Measurements from ENCODE around the gene MKRN3.

Gene MKRN3

DNA sequence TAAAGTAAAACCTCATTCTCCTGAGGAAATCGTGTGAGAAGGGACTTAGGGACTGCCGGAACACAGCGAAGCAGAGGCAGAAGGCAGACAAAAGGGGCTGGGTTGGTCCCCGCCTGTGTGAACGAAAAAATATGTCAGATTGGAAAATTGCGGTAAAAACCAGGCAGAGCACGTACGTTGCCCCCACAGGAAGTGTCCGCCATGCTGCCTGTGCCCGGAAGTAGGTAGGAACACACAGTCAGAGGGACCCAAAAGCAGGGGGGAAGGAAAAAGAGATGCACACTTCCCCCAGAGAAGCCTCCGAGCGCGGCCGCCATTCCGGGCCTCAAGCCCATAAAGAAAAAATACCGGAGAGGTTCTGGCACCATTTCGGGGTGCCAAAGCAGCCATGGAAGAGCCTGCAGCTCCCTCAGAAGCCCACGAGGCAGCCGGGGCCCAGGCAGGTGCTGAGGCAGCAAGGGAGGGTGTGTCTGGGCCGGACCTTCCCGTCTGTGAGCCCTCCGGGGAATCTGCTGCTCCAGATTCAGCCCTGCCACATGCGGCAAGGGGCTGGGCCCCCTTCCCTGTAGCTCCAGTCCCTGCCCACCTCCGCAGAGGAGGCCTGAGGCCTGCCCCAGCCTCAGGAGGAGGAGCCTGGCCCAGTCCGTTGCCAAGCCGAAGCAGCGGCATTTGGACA is at the start of gene MKRN3:
Gene MKRN3, plus strand, starts transcription at position 280 of the 676 bp plus-strand sequence. Its CDS starts 109 bp downstream, at position 389.
- FAIRE-seq = no peak

DNA sequence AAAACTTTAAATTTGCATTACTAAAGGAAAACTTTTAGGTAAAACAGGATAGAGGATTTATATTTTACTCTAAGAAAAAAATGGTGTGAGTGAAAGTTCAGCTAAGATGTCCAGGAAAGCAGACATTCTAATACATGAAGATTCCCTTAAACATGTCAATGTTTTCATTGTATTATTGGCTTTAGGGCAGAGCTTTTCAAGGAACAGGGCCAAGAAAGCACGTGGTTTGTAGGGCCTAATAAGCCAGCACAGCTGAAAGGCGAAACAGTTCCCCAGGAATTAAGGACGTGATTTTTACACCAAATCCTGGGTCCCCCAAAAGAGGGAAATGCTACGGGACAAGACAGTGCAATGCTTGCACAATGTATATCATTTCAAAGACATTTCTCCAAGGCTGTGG is 48.6 kb upstream of the MKRN3 start:
- FAIRE-seq = no peak

GRCh38 chr15:23518104-23518503 is 47.4 kb upstream of the MKRN3 start:
- FAIRE-seq = no peak

DNA sequence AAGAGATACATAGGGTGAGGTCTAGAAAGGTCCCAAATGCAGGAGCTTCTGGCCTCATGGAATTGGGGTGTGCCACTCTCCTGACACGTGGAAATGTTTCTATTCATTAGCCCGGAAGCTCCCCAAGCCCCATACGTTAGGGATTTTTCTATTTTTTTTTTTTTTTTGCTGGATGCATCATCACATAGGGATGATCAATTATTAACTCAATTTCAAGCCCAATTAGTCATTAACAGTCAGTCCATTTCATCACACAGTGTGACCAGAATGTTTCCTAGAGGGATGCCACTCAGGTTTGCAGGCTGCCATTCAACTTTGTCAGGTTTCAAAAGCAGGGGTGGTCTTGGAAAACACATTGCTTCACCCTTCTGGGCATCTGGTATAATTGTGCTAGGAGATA is 40.7 kb upstream of the MKRN3 start:
- FAIRE-seq = no peak

DNA sequence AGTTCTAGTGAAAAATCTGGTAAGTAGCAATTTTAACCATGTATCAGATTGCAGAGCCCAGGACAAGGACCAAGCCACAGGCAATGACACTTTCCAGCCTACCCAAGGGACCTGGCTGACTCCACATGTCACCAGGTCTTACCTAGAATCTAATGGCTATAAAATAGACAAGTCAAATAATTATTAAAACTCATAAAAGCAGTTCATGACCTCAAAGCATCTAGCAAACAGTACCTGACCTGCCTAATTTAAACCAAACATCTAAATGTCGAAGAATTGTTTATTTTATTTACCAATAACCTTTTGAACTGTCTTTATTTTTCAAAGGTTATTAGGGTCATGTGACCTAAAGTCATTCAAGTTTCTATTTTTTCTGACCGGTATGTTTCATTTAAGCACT is 35.6 kb upstream of the MKRN3 start:
- no peak for FAIRE-seq

GRCh38 chr15:23532024-23532423 is 33.5 kb upstream of the MKRN3 start:
- no peak for FAIRE-seq

- no peak for FAIRE-seq
Measured at GRCh38 chr15:23536659-23537058, 28.8 kb upstream of the MKRN3 start.

DNA sequence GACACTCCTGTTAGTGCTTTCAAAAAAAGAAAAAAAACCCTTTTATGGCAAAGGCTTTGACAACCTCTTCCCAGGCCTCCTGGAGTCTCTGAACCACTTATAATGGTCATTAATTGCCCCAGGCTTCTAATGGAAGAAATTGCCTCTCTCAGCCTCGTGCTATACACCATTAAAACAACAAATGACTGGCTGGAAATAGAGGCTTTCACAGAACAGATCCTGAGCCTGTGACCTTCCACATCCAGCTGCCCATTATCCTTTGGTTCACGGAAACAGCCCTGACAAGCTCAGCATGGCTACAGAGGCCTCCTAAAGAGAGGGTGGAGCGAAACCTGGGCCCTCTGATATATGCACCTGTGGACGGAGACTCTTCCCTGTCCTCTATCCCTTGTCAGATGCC is 26.8 kb upstream of the MKRN3 start:
- no peak for FAIRE-seq

DNA sequence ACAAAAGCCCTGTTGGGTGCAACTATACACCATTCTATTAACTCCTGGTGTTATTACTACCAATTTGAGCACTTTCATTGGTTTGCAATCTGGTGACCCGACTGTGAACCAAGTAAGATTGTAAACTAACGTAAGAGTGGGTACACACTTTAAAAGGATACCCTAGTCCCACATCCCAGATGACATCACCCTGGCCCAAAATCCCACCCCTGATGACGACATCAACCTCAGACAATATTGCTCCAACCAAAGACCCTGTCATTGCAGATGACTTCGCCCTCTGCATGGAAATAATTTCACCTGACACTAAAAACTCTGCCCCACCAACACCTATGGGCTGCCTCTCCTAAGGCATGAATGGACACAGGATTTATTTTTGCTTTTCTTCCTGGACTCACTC is 25.6 kb upstream of the MKRN3 start:
- no peak for FAIRE-seq

- no peak for FAIRE-seq
Measured at GRCh38 chr15:23546158-23546557, 19.3 kb upstream of the MKRN3 start.

GRCh38 chr15:23548071-23548470 is 17.4 kb upstream of the MKRN3 start:
- no peak for FAIRE-seq

GRCh38 chr15:23561914-23562313 is 3.6 kb upstream of the MKRN3 start:
- FAIRE-seq = no peak

GRCh38 chr15:23564821-23565394 is 566 bp upstream of the MKRN3 start:
- FAIRE-seq = no peak

GRCh38 chr15:23566071-23566554 is 639 bp downstream of the MKRN3 start:
- no peak for FAIRE-seq

GRCh38 chr15:23566651-23567050 is 1.2 kb downstream of the MKRN3 start:
- no peak for FAIRE-seq

DNA sequence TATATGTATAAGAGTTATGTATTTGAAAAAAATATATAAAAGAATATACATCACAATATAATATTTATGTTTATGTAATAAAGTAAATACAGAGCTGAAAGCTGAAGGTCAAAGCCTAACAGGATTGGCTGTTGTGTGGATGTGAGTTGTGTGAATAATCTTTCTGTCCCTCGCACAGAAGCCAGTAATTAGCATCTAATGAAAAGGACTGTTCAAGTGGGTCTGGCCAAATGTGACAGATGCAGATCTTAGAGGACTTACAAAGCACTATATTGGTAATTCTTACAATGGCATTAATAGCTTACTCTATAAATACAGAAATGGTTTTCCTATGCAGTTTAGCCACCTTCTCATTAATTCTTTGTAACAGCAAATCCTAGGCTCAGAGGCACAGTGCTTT is 2.4 kb downstream of the MKRN3 start:
- no peak for FAIRE-seq

DNA sequence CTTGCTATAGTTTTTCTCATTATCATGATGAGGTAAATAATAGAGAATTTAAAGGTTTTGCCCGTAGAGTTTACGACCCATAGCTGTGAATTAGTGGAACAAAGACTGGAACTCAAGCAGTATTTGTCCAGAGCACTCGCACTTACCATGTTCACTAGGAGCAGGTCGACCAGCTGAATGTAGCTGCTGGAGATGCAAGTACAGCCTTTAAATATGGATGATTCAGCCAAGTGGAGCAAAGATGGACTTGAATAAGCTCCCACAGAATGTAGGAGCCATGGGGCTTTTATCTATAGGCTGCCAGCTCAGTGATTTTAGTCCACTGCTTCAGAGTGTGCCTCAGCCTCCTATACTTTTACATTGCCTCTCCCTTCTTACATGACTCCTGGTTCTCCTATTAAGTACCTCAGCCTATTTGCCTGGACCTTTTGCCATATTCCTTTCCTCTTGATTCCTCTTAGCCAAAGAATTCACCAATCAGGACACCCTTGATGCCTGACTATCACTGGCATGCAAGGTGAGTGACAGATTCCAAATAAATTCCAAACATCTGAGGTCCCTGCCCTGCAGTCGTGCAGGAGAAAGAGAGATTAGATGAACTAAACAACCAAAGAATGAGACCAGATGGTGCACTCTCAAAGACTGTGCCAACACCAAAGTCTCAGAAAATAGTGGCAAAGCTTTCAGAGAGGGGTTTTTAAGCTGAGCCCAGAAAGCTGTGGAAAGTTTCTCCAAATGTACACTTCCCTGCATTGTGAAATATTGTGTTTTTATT is 3.9 kb downstream of the MKRN3 start:
- no peak for FAIRE-seq

GRCh38 chr15:23570486-23570885 is 5.0 kb downstream of the MKRN3 start:
- FAIRE-seq = no peak

DNA sequence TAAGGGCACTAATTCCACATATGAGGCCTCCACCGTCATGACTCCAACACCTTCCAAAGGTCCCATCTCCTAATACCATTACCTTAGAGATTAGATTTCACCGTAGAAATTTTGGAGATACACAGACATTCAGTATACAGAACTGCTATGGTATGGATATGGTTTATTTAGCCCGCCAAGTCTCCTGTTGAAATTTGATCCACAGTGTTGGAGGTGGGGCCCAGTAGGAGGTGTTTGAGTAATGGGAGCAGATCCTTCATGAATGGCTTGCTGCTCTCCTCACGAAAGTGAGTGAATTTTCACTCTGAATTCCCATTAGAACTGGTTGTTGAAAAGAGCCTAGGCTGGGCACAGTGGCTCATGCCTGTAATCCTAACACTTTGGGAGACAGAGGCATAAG is 7.4 kb downstream of the MKRN3 start:
- no peak for FAIRE-seq

DNA sequence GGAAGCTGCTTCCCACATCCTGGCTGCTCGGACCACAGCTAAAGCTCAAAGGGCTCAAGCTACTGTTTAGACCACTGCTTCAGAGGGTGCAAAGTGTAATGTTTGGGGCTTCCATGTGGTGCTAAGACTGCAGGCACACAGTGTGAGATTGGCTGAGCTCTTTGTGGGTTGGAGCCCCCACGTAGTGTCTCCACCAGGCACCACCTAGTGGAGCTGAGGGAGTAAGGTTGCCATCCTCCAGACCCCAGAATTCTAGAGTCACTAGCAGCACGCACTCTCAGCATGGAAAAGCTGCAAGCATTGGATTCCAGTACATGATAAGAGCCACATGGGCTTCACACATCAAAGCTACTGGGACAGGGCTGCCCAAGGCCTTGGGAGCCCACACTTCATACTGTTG is 9.3 kb downstream of the MKRN3 start:
- no peak for FAIRE-seq

DNA sequence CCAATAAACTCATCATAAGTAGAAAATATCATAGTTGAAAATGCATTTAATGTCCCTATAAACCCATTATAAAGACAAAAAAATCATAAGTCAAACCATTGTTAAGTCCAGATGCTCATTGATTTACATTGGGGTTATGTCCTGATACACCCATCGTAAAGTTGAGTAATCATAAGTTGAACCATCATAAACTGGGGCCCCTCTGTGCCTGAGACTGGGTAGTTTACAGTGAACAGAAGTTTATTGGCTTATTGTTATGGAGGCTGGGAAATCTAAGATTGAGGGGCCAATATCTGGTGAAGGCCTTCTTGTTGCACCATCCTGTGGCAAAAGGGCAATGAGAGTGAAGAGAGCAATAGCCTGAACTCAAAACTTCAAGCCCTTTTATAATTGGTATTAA is 10.6 kb downstream of the MKRN3 start:
- no peak for FAIRE-seq

GRCh38 chr15:23578521-23579150 is 13.2 kb downstream of the MKRN3 start:
- FAIRE-seq = no peak

- FAIRE-seq = no peak
Measured at GRCh38 chr15:23588268-23588667, 22.8 kb downstream of the MKRN3 start.

GRCh38 chr15:23589012-23589411 is 23.5 kb downstream of the MKRN3 start:
- no peak for FAIRE-seq

All from TTC549 (cell line).